Mucosa of descending colon (tissue), 3 donors: Measurements from ENCODE around the gene CSDE1. TPM values are rescaled to one million over a fixed set of nuclear protein-coding genes. Genes with fewer than 3 reads are reported as not detected.

Experiments used
- ATAC-seq: fragments of 200-7000 bp; cut with Tn5 transposase; one replicate; pipeline ENCODE4 v1.9.1; 2020; ENCODE audit warnings: mild to moderate bottlenecking, moderate library complexity
- DNase-seq, 3 donors: peaks; one replicate each; pipeline ENCODE4 v3.0.0-alpha.2; 2020
- H3K36me3 ChIP-seq: fragments of 200-600 bp; one replicate; pipeline ENCODE4 v1.8.0; 2021; ENCODE audit warnings: low read depth, mild to moderate bottlenecking
- H3K4me1 ChIP-seq: fragments of 200-600 bp; one replicate; pipeline ENCODE4 v1.8.0; 2021; ENCODE audit warnings: low read depth, mild to moderate bottlenecking
- H3K4me3 ChIP-seq: fragments of 200-600 bp; one replicate; pipeline ENCODE4 v1.8.0; 2021; ENCODE audit warnings: mild to moderate bottlenecking
- H3K9me3 ChIP-seq: fragments of 200-600 bp; one replicate; pipeline ENCODE4 v1.8.0; 2021; ENCODE audit warnings: mild to moderate bottlenecking
- intact Hi-C, 2 donors: fragments of 100-400 bp; cut with DNase I in 1 of 2; cut with micrococcal nuclease in 1 of 2; formaldehyde crosslinking; loops; one replicate each; pipeline versions ENCODE4 v1.11.0 to v1.11.1; 2022; cut with DNase I, micrococcal nuclease
- total RNA-seq, 3 donors: library from RNA; stranded (reverse); fragmentation: NEBNext Ultra II Directional in 2 of 3; extraction: Animal tissue kit (Norgen Biotek cat#: 25700) in 2 of 3; gene quantifications; one replicate each; pipeline versions ENCODE4 v1.2.1 to v1.2.4, GENCODE V29; 2021 to 2023
- TF ChIP-seq, protein P1 (sequence below): fragments of 200-600 bp; IDR thresholded peaks from one replicate; pipeline ENCODE4 v1.8.0; 2022; ENCODE audit warnings: antibody characterized with exemption, mild to moderate bottlenecking
- donor health status: DM: no; HTN: no; CAD: no; lungs with moderate emphysema.
- donor health status: DM: no; HTN: no; CAD: no.
- donor health status: DM: no; HTN: yes; CAD: no.

The CSDE1 gene
- total RNA-seq, 3 donors from 2014 or later = 429 to 934 (median 439) TPM

DNA sequence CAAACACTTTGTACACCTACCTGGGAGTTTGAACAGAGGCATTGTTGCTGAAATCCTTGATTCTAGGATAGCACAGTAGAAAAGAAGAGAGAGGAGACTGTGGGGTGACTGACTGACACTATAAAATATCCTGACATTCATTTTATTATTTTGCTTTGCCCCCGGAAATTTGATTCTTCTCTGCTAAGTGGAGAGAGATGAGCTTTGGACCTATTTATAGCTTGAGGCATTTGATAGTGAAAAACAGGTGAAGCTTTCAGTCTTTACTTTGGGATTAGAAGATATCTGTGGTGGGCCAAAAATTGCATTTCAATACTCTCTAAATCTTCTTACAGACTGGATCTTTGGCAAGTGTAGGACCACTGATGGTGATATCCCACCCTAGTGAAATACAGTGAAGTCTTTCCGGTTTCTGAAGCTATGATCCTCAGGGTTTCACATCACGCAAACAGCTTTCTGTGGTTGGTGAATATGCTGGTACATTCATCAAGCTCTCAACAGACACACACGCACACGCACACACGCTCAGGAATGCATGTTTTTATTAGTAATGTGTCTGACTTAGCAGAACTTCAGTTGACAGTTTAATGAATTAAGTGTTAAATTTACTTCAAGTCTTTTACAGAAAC lies 62.2 kb downstream of the CSDE1 start, which contains the start of gene AMPD1:
AMPD1 (minus strand) TSS at position 117 of the 629 bp plus-strand sequence; CDS start at position 42, 75 bp downstream.
- DNase-seq (peak in 1 of 3 donors; percentile 14), ATAC-seq (no peak)
- H3K4me1 ChIP-seq = no peaks in the 10 kb centered on the region
- H3K9me3 ChIP-seq = no peaks in the 10 kb centered on the region
- no peak within 1 kb of the TSS for H3K4me3 ChIP-seq
- H3K36me3 ChIP-seq = no peaks in the 10 kb centered on the region
- intact Hi-C loops = no loop called here
- TF ChIP-seq, protein P1, sequence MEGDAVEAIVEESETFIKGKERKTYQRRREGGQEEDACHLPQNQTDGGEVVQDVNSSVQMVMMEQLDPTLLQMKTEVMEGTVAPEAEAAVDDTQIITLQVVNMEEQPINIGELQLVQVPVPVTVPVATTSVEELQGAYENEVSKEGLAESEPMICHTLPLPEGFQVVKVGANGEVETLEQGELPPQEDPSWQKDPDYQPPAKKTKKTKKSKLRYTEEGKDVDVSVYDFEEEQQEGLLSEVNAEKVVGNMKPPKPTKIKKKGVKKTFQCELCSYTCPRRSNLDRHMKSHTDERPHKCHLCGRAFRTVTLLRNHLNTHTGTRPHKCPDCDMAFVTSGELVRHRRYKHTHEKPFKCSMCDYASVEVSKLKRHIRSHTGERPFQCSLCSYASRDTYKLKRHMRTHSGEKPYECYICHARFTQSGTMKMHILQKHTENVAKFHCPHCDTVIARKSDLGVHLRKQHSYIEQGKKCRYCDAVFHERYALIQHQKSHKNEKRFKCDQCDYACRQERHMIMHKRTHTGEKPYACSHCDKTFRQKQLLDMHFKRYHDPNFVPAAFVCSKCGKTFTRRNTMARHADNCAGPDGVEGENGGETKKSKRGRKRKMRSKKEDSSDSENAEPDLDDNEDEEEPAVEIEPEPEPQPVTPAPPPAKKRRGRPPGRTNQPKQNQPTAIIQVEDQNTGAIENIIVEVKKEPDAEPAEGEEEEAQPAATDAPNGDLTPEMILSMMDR = no peak

DNA sequence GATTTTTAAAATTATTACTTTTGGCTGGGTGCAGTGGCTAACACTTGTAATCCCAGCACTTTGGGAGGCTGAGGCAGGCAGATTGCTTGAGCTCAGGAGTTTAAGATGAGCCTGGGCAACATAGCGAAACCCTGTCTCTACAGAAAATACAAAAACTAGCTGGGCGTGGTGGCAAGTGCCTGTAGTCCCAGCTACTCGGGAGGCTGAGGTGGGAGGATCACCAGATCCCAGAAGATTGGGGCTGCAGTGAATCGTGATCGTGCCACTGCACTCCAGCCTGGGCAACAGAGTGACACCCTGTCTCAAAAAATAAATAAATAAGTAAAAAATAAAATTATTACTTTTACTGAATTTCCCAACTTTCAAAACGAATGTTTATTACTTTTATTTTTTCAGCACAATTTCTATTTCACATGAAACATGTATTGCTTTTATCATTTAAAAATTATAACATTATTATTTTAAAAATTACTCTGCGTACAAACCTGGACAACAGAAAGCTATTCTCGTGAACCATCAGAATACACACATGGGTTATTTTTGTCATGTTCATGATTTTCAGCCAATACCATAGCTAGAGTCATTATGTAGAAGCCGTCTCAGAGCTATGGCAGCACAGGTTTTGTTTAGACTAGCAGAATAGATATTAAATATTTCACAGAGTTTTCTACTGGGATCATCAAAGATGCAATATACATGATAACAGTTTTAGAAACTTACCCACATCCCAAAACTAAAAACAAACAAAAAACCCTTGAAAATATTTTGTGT lies 63.1 kb downstream of the CSDE1 start:
- Histone ChIP-seq H3K9me3 (no peaks in the 10 kb centered on the region), H3K36me3 (no peaks in the 10 kb centered on the region), H3K4me1 (no peaks in the 10 kb centered on the region), H3K4me3 (no peak overlapping the region)
- DNase-seq (no peak), ATAC-seq (no peak)
- TF ChIP-seq, protein P1 = no peak
- intact Hi-C loops = no loop called here

DNA sequence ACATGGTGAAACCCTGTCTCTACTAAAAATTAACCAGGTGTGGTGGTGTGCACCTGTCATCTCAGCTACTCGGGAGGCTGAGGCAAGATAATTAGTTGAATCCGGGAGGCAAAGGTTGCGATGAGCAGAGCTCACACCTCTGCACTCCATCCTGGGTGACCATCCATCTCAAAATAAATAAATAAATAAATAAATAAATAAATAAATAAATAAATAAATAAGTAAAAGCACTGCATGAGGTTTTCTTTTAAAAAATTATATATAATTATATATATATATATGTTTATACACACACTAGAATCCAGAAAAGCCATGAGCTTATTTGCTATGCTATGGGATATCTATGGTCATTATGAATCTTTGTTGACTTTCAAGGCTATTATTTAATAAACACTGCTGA lies 64.8 kb downstream of the CSDE1 start:
- no peak overlapping the region for H3K4me3 ChIP-seq
- intact Hi-C loops = no loop called here
- H3K36me3 ChIP-seq = no peaks in the 10 kb centered on the region
- TF ChIP-seq, protein P1 = no peak
- H3K4me1 ChIP-seq = no peaks in the 10 kb centered on the region
- DNase-seq = no peak
- no peaks in the 10 kb centered on the region for H3K9me3 ChIP-seq
- no peak for ATAC-seq

DNA sequence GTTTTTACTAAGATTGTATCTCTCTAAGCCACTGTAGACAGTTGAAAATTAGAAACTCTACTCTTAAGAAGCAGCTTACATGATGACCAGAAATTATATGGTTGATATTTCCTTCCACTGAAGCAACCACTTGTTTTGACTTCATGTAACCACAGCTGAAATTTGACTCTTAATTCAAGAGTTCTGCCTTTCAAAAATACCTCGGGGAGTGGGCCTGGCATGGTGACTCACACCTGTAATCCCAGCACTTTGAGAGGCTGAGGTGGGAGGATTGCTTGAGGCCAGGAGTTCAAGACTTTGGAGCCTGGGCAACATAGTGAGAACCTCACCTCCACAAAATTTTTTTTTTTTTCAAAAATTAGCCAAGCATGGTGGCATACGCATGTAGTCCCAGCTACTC lies 66.7 kb downstream of the CSDE1 start:
- DNase-seq (no peak), ATAC-seq (no peak)
- TF ChIP-seq, protein P1 = no peak
- intact Hi-C loops = no loop called here
- H3K9me3 ChIP-seq = no peaks in the 10 kb centered on the region
- H3K36me3 ChIP-seq = no peaks in the 10 kb centered on the region
- no peak overlapping the region for H3K4me3 ChIP-seq
- no peaks in the 10 kb centered on the region for H3K4me1 ChIP-seq

DNA sequence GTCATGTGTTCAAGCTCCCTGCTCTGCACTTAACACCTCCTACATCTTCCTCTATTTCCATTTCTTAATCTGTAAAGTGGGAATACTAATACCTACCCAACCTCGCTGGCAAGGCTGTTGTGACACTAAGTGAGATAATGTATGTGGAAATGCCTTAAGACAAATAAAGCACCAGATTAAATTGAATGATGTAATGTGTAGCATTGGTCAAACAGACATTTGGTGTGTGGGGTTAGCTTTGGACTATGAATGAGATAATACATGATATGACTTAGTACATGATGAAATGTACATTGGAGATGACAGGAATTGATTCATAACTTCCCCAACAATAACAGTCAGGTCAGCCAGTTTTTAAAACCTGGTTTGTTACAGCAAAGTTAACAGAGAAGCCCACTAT lies 67.6 kb downstream of the CSDE1 start:
- no peak for ATAC-seq
- TF ChIP-seq, protein P1 = no peak

More for the DNA sequence above, 67.6 kb downstream of the CSDE1 start:
- intact Hi-C loops = no loop called here
- Histone ChIP-seq H3K4me3 (no peak overlapping the region), H3K4me1 (no peaks in the 10 kb centered on the region), H3K36me3 (no peaks in the 10 kb centered on the region), H3K9me3 (no peaks in the 10 kb centered on the region)
- DNase-seq = no peak
